Measurements from ENCODE around the gene UBE2U.

GRCh38 chr1:64187646-64188045, 15.8 kb upstream of the UBE2U start:
- TF ChIP-seq CTCF (optimal IDR thresholded peaks at IDR 0.05 in 1 of 3, IDR thresholded peaks at IDR 0.05 in 1 of 3, conservative IDR thresholded peaks at IDR 0.05 in 1 of 3; ENCODE audit: extremely low read depth in 1 of 3, insufficient read depth in 2 of 3, low read length in 3 of 3) (no peak), EZH2 (IDR thresholded peaks at IDR 0.05; ENCODE audit: low read length) (no peak)

Data from keratinocyte (primary cell).